A673 (cell line): ENCODE data around the gene ANKMY2. TPM values are rescaled to one million over a fixed set of nuclear protein-coding genes. Genes with fewer than 3 reads are reported as not detected.

ENCODE experiments used
- BruUV-seq: library from RNA; stranded (reverse); fragments of 400-500 nt; replicated peaks from 2 replicates; lab custom pipeline; 2021; lab: Mats Ljungman, UMichigan
- CTCF ChIA-PET: fragments of 300-600 bp; sonication (Branson Sonifier 250); formaldehyde crosslinking; loops from one replicate; lab custom pipeline; 2022; ENCODE audit warnings: antibody characterized with exemption; lab: Charles Lee
- POLR2A ChIA-PET: fragments of 300-600 bp; sonication (Branson Sonifier 250); formaldehyde crosslinking; loops from one replicate; lab custom pipeline; 2022; ENCODE audit warnings: antibody characterized with exemption; ENCODE audit not compliant: low non-redundant PET; lab: Charles Lee
- DNase-seq: peaks from one replicate; pipeline ENCODE4 v3.0.0-alpha.2; 2015; ENCODE audit warnings: low spot score
- H3K27ac ChIP-seq: fragments of 200-600 bp; sonication (generic); 2 replicates; pipeline ENCODE4 v1.5.1; 2016; ENCODE audit warnings: mixed run types, low read depth, mild to moderate bottlenecking, mixed read lengths, antibody characterized with exemption, low read length; ENCODE audit not compliant: poor library complexity, severe bottlenecking
- H3K27me3 ChIP-seq: fragments of 200-600 bp; sonication (generic); replicated peaks from 2 replicates; pipeline ENCODE4 v1.6.1; 2017; ENCODE audit warnings: mixed run types, low read depth, mild to moderate bottlenecking, mixed read lengths, antibody characterized with exemption, low read length; ENCODE audit not compliant: insufficient read depth, poor library complexity
- H3K36me3 ChIP-seq: fragments of 200-600 bp; sonication (generic); 2 replicates; pipeline ENCODE4 v1.6.1; 2016; ENCODE audit warnings: mixed run types, mild to moderate bottlenecking, mixed read lengths, antibody characterized with exemption, low read length; ENCODE audit not compliant: insufficient read depth, poor library complexity, severe bottlenecking
- H3K4me1 ChIP-seq: fragments of 200-600 bp; sonication (generic); 2 replicates; pipeline ENCODE4 v1.6.1; 2017; ENCODE audit warnings: mixed run types, mild to moderate bottlenecking, mixed read lengths, antibody characterized with exemption, low read length; ENCODE audit not compliant: insufficient read depth, poor library complexity, severe bottlenecking
- H3K4me3 ChIP-seq: fragments of 200-600 bp; sonication (generic); 2 replicates; pipeline ENCODE4 v1.5.1; 2016; ENCODE audit warnings: low read depth, mixed run types, mild to moderate bottlenecking, mixed read lengths, low read length; ENCODE audit not compliant: poor library complexity, severe bottlenecking
- H3K9me3 ChIP-seq: fragments of 200-600 bp; sonication (generic); 2 replicates; pipeline ENCODE4 v1.6.1; 2016; ENCODE audit warnings: mixed run types, low read depth, mild to moderate bottlenecking, mixed read lengths, antibody characterized with exemption, low read length; ENCODE audit not compliant: poor library complexity, severe bottlenecking
- CTCF ChIP-seq: fragments of 300-800, 200-600 bp; sonication (generic); conservative IDR thresholded peaks from 2 replicates; pipeline ENCODE4 v1.5.1; 2017; ENCODE audit warnings: low read depth, mild to moderate bottlenecking, antibody characterized with exemption, low read length, moderate library complexity, mixed read lengths
- EZH2 ChIP-seq: fragments of 200-600 bp; sonication (generic); IDR thresholded peaks from 2 replicates; pipeline ENCODE4 v1.6.1; 2017; ENCODE audit warnings: borderline replicate concordance, low read depth, mild to moderate bottlenecking, mixed read lengths, antibody characterized with exemption, low read length; ENCODE audit not compliant: poor library complexity, severe bottlenecking
- intact Hi-C: fragments of 100-400 bp; cut with micrococcal nuclease; formaldehyde crosslinking; loops from one replicate; pipeline ENCODE4 v1.10.0; 2022; ENCODE audit not compliant: unreplicated experiment
- total RNA-seq: library from RNA; stranded (reverse); gene quantifications from 2 replicates; pipeline ENCODE4 v1.2.3, GENCODE V29; 2021

Gene ANKMY2
- total RNA-seq, 1 experiment from 2014 or later, result 24.3 TPM

DNA sequence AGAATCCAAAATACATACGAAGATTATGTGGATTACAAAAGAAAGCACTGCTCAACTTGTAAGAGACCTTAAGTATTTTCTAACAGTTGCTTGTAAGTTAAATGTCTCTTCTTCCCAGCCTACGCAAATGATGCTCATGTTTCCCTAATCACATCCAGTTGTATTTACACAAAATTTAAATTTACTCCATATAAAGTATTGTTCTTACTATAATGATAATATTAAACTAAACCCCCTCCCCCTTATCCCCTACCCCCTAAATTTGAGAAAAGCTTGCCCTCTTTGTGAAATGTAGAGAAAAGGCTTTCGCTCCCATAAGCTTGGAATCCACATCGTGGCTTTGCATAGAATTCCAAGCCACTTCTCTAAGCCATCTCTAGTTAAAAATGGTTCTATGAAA lies 29.4 kb downstream of the ANKMY2 start:
- intact Hi-C loops, result no loop called here
- no peak for DNase-seq
- POLR2A ChIA-PET, result no interaction called here
- TF ChIP-seq EZH2 (no peak), CTCF (no peak)
- no peaks in the 10 kb centered on the region for H3K9me3 ChIP-seq
- H3K36me3 ChIP-seq, result peaks cover 36% of the 10 kb centered on the region
- H3K27ac ChIP-seq, result no peak overlapping the region
- H3K4me1 ChIP-seq, result no peaks in the 10 kb centered on the region
- CTCF ChIA-PET, result no interaction called here
- H3K4me3 ChIP-seq, result no peak overlapping the region
- no peaks in the 10 kb centered on the region for H3K27me3 ChIP-seq
- no TSS peak for BruUV-seq

DNA sequence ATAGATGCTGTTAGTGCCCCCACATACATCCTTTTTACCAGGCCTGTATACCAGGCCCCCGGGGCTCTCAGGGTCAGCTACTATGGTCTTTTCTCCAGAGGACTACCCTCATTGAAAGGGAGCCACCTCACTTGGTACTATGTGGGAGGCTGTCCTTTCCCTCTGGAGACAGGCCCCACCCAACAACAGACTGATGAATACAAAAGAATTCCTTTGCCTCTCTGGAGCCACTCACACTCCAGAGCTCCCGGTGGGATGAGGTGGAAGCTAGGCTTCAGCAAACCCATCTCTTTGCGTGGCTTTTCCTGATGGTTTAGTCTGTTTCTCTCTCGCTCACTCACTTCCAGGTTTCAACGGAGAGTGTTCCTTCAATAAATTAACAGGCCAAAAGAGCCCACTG lies 30.3 kb downstream of the ANKMY2 start:
- POLR2A ChIA-PET, result no interaction called here
- H3K27ac ChIP-seq, result no peak overlapping the region
- peaks cover 27% of the 10 kb centered on the region for H3K36me3 ChIP-seq
- CTCF ChIA-PET, result no interaction called here
- no peak for DNase-seq
- no peaks in the 10 kb centered on the region for H3K9me3 ChIP-seq
- TF ChIP-seq EZH2, result no peak
- no peak for TF ChIP-seq CTCF
- H3K4me3 ChIP-seq, result no peak overlapping the region
- H3K27me3 ChIP-seq, result no peaks in the 10 kb centered on the region
- no TSS peak for BruUV-seq
- intact Hi-C loops, result no loop called here
- no peaks in the 10 kb centered on the region for H3K4me1 ChIP-seq

GRCh38 chr7:16611711-16612110 lies 33.8 kb downstream of the ANKMY2 start:
- TF ChIP-seq CTCF (no peak), EZH2 (no peak)
- Histone ChIP-seq H3K36me3 (peaks cover 29% of the 10 kb centered on the region), H3K4me1 (no peaks in the 10 kb centered on the region), H3K4me3 (no peak overlapping the region), H3K9me3 (no peaks in the 10 kb centered on the region), H3K27me3 (no peaks in the 10 kb centered on the region), H3K27ac (no peak overlapping the region)
- CTCF ChIA-PET, result no interaction called here
- POLR2A ChIA-PET, result no interaction called here
- no TSS peak for BruUV-seq
- intact Hi-C loops, result no loop called here
- DNase-seq, result no peak
